ENCODE results near the gene AKR1C1. TPM values are rescaled to one million over a fixed set of nuclear protein-coding genes. Genes with fewer than 3 reads are reported as not detected.
"Not testable (repeated sequence)": the region's sequence is repeated elsewhere in the genome, so short reads cannot be mapped to it uniquely, and the experiment has no call there.

AKR1C1 gene
- total and polyA plus RNA-seq, 4 experiments from 2014 or later, result 0.08 to 1.9 (median 1.4) TPM

DNA sequence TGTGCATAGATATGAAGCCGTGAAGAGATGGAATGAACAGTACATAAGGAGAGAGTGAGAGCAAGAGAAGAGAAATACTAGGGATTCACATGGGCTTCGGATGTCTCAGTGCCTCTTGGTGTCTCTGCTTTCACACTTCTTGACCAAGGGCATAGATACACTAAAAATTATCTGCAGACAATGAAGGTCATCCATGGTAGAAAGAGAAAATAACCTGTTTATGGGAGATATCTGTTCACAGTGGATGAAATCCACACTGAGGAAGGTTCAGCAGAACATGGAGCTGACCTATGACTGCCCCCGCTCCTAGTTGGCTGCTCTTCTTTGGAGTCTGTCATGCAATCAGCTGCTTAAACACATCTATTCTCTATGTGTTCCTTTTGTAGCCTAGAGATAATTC, 6.1 kb downstream of the AKR1C1 start:
- DNase-seq; H3K4me1 Mint-ChIP-seq; H3K27ac ChIP-seq (ENCODE audit: low read depth, low read length); H3K36me3 ChIP-seq (ENCODE audit: insufficient read depth, low read length); H3K27me3 Mint-ChIP-seq; intact Hi-C loops (cut with micrococcal nuclease); H3K4me3 Mint-ChIP-seq; H3K4me3 ChIP-seq (ENCODE audit: low read length in 2 of 2); H3K9me3 ChIP-seq (ENCODE audit: control insufficient read depth in 1 of 2, low read length in 2 of 2); H3K9me3 Mint-ChIP-seq; CTCF ChIA-PET (ENCODE audit: partially characterized antibody); H3K4me1 ChIP-seq (ENCODE audit: insufficient read depth, low read length); H3K27ac Mint-ChIP-seq; H3K27me3 ChIP-seq (ENCODE audit: insufficient read depth, low read length); POLR2A ChIA-PET (ENCODE audit: partially characterized antibody): not testable (repeated sequence)
- peaks cover 1 to 14% of the 10 kb centered on the region in 2 donors for H3K36me3 Mint-ChIP-seq

DNA sequence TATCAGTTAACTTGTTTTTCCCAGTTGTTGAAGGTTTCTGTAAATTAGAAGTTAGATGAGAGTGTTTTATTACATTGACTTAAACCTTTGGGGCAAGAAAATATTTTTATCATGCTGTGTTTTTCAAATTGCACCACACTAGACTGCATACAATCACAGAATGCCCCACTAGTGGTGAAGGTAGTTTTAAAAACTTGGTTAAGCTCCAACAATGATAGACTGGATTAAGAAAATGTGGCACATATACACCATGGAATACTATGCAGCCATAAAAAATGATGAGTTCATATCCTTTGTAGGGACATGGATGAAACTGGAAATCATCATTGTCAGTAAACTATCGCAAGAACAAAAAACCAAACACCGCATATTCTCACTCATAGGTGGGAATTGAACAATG, 7.1 kb downstream of the AKR1C1 start:
- H3K27ac ChIP-seq (ENCODE audit: low read depth, low read length); H3K9me3 ChIP-seq (ENCODE audit: control insufficient read depth in 1 of 2, low read length in 2 of 2); DNase-seq; H3K4me1 ChIP-seq (ENCODE audit: insufficient read depth, low read length); H3K27me3 ChIP-seq (ENCODE audit: insufficient read depth, low read length); intact Hi-C loops (cut with micrococcal nuclease); H3K27me3 Mint-ChIP-seq; H3K36me3 ChIP-seq (ENCODE audit: insufficient read depth, low read length); H3K4me3 Mint-ChIP-seq; POLR2A ChIA-PET (ENCODE audit: partially characterized antibody); H3K27ac Mint-ChIP-seq; H3K4me3 ChIP-seq (ENCODE audit: low read length in 2 of 2); H3K9me3 Mint-ChIP-seq; H3K4me1 Mint-ChIP-seq; CTCF ChIA-PET (ENCODE audit: partially characterized antibody): not testable (repeated sequence)
- peaks cover 1 to 14% of the 10 kb centered on the region in 2 donors for H3K36me3 Mint-ChIP-seq

DNA sequence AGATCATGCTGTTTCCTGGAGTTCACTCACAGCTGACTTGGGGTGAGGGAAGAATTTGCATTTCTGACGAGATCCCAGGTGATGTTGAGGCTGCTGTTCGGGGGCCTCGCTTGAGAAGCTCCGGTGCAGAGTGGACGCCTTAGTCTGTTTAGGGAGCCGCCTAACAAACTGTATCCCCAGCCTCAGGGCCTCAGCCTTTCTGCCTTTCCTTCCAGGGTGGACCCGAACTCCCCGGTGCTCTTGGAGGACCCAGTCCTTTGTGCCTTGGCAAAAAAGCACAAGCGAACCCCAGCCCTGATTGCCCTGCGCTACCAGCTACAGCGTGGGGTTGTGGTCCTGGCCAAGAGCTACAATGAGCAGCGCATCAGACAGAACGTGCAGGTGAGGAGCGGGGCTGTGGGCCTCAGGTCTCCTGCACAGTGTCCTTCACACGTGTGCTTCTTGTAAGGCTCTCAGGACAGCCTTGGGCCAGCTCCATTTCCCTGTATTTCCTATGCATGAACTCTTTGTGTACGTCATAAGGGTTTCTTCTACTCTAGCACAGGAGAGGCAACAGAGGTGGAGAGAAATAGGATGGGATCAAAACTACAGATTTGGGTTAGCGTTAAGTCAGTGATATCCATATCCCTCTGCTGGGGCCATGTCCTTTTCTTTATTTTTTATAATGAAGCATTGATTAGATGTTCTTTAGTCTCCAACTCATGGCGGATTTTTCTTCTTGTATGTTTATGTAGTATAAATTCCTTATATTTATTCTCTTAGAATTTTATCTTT, 9.3 kb downstream of the AKR1C1 start:
- POLR2A ChIA-PET (ENCODE audit: partially characterized antibody); H3K27me3 ChIP-seq (ENCODE audit: insufficient read depth, low read length); DNase-seq; H3K27me3 Mint-ChIP-seq; CTCF ChIA-PET (ENCODE audit: partially characterized antibody); intact Hi-C loops (cut with micrococcal nuclease); H3K4me1 ChIP-seq (ENCODE audit: insufficient read depth, low read length); H3K4me1 Mint-ChIP-seq; H3K9me3 ChIP-seq (ENCODE audit: control insufficient read depth in 1 of 2, low read length in 2 of 2); H3K9me3 Mint-ChIP-seq; H3K27ac ChIP-seq (ENCODE audit: low read depth, low read length); H3K4me3 Mint-ChIP-seq; H3K27ac Mint-ChIP-seq; H3K4me3 ChIP-seq (ENCODE audit: low read length in 2 of 2); H3K36me3 ChIP-seq (ENCODE audit: insufficient read depth, low read length): not testable (repeated sequence)
- peaks cover 0 to 20% of the 10 kb centered on the region in 2 donors for H3K36me3 Mint-ChIP-seq

DNA sequence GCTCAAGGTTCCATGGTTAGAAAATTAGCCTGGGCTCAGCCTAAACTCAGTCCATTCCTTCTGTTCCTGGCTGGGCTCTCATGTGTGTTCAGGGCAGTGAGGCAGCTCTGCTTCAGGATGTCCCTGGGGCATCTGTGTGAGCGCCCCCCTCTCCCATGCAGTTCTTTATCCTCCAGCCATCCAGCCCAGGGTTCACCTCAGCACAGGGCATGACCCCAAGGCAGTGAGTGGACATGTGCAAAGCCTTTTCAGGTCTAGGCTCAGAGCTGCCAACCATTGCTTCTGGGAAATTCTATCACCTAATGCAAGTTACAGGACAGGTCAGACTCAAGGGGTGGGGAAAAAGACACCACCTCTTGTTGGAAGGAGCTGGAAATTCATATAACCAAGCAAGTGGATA, 10.1 kb downstream of the AKR1C1 start:
- H3K27ac ChIP-seq (ENCODE audit: low read depth, low read length); POLR2A ChIA-PET (ENCODE audit: partially characterized antibody); H3K4me1 Mint-ChIP-seq; intact Hi-C loops (cut with micrococcal nuclease); H3K27me3 ChIP-seq (ENCODE audit: insufficient read depth, low read length); H3K27ac Mint-ChIP-seq; CTCF ChIA-PET (ENCODE audit: partially characterized antibody); DNase-seq; H3K4me3 Mint-ChIP-seq; H3K4me1 ChIP-seq (ENCODE audit: insufficient read depth, low read length); H3K9me3 ChIP-seq (ENCODE audit: control insufficient read depth in 1 of 2, low read length in 2 of 2); H3K36me3 ChIP-seq (ENCODE audit: insufficient read depth, low read length); H3K9me3 Mint-ChIP-seq; H3K4me3 ChIP-seq (ENCODE audit: low read length in 2 of 2); H3K27me3 Mint-ChIP-seq: not testable (repeated sequence)
- H3K36me3 Mint-ChIP-seq, result peaks cover 0 to 20% of the 10 kb centered on the region in 2 donors

DNA sequence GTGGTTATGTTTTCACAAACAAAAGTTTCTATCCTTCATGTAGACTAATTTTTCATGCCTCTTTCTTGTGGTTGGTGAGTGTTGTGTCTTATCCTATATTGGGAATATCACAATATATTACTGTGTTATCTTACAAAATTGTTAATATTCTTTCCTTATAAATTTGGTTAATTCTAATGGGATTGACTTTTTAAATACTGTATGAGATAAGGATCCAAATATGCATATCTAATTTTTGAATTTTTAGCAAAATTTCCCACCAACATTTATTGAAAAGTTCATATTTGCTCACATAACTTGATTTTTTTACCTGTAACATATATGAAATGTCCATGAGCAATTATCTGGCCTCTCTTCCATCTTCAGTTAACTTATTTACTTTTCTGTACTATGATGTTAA, 11.2 kb downstream of the AKR1C1 start:
- intact Hi-C loops (cut with micrococcal nuclease); H3K9me3 Mint-ChIP-seq; H3K4me1 Mint-ChIP-seq; POLR2A ChIA-PET (ENCODE audit: partially characterized antibody); H3K4me3 ChIP-seq (ENCODE audit: low read length in 2 of 2); H3K9me3 ChIP-seq (ENCODE audit: control insufficient read depth in 1 of 2, low read length in 2 of 2); H3K27me3 Mint-ChIP-seq; H3K27ac ChIP-seq (ENCODE audit: low read depth, low read length); CTCF ChIA-PET (ENCODE audit: partially characterized antibody); H3K36me3 ChIP-seq (ENCODE audit: insufficient read depth, low read length); H3K27me3 ChIP-seq (ENCODE audit: insufficient read depth, low read length); DNase-seq; H3K27ac Mint-ChIP-seq; H3K4me3 Mint-ChIP-seq; H3K4me1 ChIP-seq (ENCODE audit: insufficient read depth, low read length): not testable (repeated sequence)
- H3K36me3 Mint-ChIP-seq, result peaks cover 0 to 11% of the 10 kb centered on the region in 2 donors

DNA sequence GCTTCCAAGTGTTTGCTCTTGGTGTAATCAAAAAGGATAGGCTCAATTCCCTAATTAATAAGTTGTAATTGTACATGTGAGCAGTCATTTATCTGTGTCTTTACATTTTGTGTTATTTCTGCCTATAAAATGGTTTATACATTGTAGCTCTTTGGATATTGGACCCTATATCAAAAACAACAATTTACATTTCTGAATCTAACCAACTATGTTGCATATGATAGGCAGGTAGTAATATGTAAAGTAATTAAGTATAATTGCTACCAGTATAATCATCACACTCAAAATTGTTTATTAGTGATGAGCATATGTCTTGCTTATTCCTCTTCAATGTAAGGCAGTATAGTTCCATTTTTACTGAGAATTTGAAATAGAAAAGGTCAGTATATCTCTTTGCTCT, 13.8 kb downstream of the AKR1C1 start:
- H3K4me1 ChIP-seq (ENCODE audit: insufficient read depth, low read length), result no peaks in the 10 kb centered on the region
- Mint-ChIP-seq H3K27ac (no peak overlapping the region), H3K36me3 (peaks cover 0 to 5% of the 10 kb centered on the region in 2 donors), H3K4me3 (no peak overlapping the region), H3K27me3 (peaks cover 2 to 6% of the 10 kb centered on the region in 2 donors), H3K4me1 (peaks cover 0 to 2% (median 0%) of the 10 kb centered on the region in 4 donors), H3K9me3 (no peaks in the 10 kb centered on the region)
- no peaks in the 10 kb centered on the region for H3K9me3 ChIP-seq (ENCODE audit: control insufficient read depth in 1 of 2, low read length in 2 of 2)
- H3K36me3 ChIP-seq (ENCODE audit: insufficient read depth, low read length), result no peaks in the 10 kb centered on the region
- ChIA-PET POLR2A (ENCODE audit: partially characterized antibody) (no interaction called here), CTCF (ENCODE audit: partially characterized antibody) (no interaction called here)
- no peaks in the 10 kb centered on the region for H3K27me3 ChIP-seq (ENCODE audit: insufficient read depth, low read length)
- intact Hi-C loops (cut with micrococcal nuclease), result no loop called here
- no peak overlapping the region for H3K4me3 ChIP-seq (ENCODE audit: low read length in 2 of 2)
- DNase-seq, result no peak
- H3K27ac ChIP-seq (ENCODE audit: low read depth, low read length), result no peak overlapping the region

DNA sequence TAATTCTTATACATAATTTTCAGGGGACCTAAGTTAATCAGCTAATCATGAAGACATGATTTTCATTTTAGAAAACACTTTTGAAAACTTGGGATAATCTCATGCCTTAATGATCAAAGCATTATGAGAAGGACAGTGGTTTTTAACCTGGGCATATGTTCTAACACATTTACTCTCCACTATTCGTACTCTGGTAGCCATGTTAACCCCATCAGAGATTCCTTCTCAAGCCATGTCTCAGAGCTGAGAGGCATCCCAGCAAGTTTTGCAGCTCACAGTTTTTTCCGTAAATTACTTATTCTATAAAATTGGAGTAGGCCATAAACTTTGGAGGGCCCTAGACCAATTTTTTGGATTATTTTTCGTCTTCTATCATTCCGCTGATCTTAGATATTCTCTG, 15.7 kb downstream of the AKR1C1 start:
- Histone ChIP-seq H3K27ac (ENCODE audit: low read depth, low read length) (no peak overlapping the region), H3K4me1 (ENCODE audit: insufficient read depth, low read length) (no peaks in the 10 kb centered on the region), H3K36me3 (ENCODE audit: insufficient read depth, low read length) (no peaks in the 10 kb centered on the region), H3K4me3 (ENCODE audit: low read length in 2 of 2) (no peak overlapping the region), H3K9me3 (ENCODE audit: control insufficient read depth in 1 of 2, low read length in 2 of 2) (no peaks in the 10 kb centered on the region), H3K27me3 (ENCODE audit: insufficient read depth, low read length) (no peaks in the 10 kb centered on the region)
- peaks cover 2 to 10% of the 10 kb centered on the region in 2 donors for H3K27me3 Mint-ChIP-seq
- no peaks in the 10 kb centered on the region for H3K9me3 Mint-ChIP-seq
- H3K27ac Mint-ChIP-seq, result no peak overlapping the region
- H3K4me1 Mint-ChIP-seq, result peaks cover 0 to 2% (median 0%) of the 10 kb centered on the region in 4 donors
- CTCF ChIA-PET (ENCODE audit: partially characterized antibody), result no interaction called here
- H3K36me3 Mint-ChIP-seq, result peaks cover 0 to 5% of the 10 kb centered on the region in 2 donors
- no peak overlapping the region for H3K4me3 Mint-ChIP-seq
- POLR2A ChIA-PET (ENCODE audit: partially characterized antibody), result no interaction called here
- intact Hi-C loops (cut with micrococcal nuclease), result no loop called here
- DNase-seq, result no peak

DNA sequence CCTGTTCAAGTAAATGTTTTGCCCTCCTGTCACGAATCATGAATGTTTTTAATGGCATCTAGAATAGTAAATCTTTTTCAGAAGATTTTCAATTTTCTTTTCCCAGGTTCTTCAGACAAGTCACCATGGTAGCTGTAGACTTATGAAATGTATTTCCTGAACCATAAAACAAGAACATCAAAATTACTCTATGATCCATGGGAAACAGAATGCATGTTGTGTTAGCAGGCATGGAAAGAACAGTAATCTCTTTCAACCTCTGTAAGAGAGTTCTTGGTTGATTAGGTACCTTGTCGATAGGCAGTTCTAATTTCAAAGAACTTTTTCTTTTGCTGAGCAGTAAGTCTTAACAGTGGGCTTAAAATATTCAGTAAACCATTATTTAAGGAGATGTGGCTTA, 17.6 kb downstream of the AKR1C1 start:
- intact Hi-C loops (cut with micrococcal nuclease), result loop anchor here (5.0 kb wide), 1 partner anchor 133 kb away; no protein-coding TSS in a partner anchor
- Histone ChIP-seq H3K4me3 (ENCODE audit: low read length in 2 of 2) (no peak overlapping the region), H3K27ac (ENCODE audit: low read depth, low read length) (no peak overlapping the region), H3K27me3 (ENCODE audit: insufficient read depth, low read length) (no peaks in the 10 kb centered on the region), H3K4me1 (ENCODE audit: insufficient read depth, low read length) (no peaks in the 10 kb centered on the region), H3K36me3 (ENCODE audit: insufficient read depth, low read length) (no peaks in the 10 kb centered on the region), H3K9me3 (ENCODE audit: control insufficient read depth in 1 of 2, low read length in 2 of 2) (no peaks in the 10 kb centered on the region)
- ChIA-PET CTCF (ENCODE audit: partially characterized antibody) (no interaction called here), POLR2A (ENCODE audit: partially characterized antibody) (no interaction called here)
- H3K27me3 Mint-ChIP-seq, result peaks cover 2 to 13% of the 10 kb centered on the region in 2 donors
- peaks cover 0 to 2% (median 0%) of the 10 kb centered on the region in 4 donors for H3K4me1 Mint-ChIP-seq
- H3K9me3 Mint-ChIP-seq, result no peaks in the 10 kb centered on the region
- H3K27ac Mint-ChIP-seq, result no peak overlapping the region
- peaks cover 0 to 5% of the 10 kb centered on the region in 2 donors for H3K36me3 Mint-ChIP-seq
- H3K4me3 Mint-ChIP-seq, result no peak overlapping the region
- no peak for DNase-seq
